ENCODE data around the gene EYA2. TPM values are rescaled to one million over a fixed set of nuclear protein-coding genes. Genes with fewer than 3 reads are reported as not detected.
A peak's percentile ranks its signal among the peaks of the same experiment; 100 is the strongest.

EYA2 gene
- total RNA-seq, 2 donors from 2014 or later = 30.0 to 31.0 TPM

DNA sequence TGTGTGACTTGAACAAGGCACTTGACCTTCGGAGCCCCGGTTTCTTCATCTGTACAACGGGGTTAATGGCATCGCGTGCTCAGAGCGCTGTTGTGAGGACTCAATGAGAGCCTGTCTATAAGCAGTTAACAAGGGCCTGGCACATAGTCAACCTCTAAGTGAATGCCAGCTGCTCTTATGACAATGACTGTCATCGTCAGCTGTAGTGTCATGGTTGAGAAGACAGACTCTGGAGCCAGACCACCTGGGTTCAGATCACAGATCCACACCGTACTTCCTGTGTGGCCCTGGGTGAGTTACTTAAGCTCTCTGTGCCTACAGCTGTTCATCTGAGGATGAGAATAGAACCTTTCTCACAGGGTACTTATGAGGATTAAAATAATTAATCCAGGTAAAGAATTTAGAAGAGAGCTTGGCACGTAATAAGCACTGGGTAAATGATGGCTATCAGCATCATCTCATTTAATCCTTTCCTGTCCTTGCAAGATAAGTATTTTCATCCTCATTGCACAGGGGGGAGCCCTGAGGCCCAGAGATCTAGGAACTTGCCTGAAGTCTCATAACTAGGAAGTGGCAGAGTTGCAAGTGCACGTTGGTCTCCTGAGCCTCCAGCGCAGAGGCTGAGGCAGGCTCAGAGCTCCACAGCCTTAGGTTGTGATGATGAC lies 105.3 kb downstream of the EYA2 start:
- intact Hi-C loops (cut with DNase I) = no loop called here
- no peak for DNase-seq (ENCODE audit: low spot score)

DNA sequence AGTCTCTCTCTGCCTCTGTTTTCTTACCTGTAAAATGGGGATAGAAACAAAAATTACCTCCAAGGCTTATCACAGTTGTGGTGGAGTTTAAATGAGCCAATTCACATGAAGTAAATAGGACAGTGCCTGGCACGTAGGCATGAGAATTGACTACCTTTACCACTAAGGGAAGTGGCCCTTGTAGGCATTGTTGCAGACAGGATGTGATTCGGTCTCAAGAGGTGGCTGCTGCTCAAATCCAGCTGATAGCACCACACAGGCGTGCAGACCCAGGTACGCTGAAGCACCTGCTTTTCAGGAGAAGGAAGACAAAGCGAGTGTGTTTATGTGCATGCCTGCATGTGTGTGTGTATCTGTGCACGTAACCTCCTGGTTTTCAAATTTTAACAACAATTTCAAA lies 108.6 kb downstream of the EYA2 start:
- no peaks in the 10 kb centered on the region for H3K36me3 ChIP-seq
- intact Hi-C loops (cut with DNase I) = no loop called here
- TF ChIP-seq, protein P1, sequence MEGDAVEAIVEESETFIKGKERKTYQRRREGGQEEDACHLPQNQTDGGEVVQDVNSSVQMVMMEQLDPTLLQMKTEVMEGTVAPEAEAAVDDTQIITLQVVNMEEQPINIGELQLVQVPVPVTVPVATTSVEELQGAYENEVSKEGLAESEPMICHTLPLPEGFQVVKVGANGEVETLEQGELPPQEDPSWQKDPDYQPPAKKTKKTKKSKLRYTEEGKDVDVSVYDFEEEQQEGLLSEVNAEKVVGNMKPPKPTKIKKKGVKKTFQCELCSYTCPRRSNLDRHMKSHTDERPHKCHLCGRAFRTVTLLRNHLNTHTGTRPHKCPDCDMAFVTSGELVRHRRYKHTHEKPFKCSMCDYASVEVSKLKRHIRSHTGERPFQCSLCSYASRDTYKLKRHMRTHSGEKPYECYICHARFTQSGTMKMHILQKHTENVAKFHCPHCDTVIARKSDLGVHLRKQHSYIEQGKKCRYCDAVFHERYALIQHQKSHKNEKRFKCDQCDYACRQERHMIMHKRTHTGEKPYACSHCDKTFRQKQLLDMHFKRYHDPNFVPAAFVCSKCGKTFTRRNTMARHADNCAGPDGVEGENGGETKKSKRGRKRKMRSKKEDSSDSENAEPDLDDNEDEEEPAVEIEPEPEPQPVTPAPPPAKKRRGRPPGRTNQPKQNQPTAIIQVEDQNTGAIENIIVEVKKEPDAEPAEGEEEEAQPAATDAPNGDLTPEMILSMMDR (IDR thresholded peaks at IDR 0.05) = no peak
- TF ChIP-seq POLR2AphosphoS5 (IDR thresholded peaks at IDR 0.05) = no peak
- TF ChIP-seq POLR2A (IDR thresholded peaks at IDR 0.05) = no peak
- H3K4me3 ChIP-seq = no peak overlapping the region
- H3K4me1 ChIP-seq (replicated peaks) = no peaks in the 10 kb centered on the region
- H3K9me3 ChIP-seq = no peaks in the 10 kb centered on the region
- no peak overlapping the region for H3K27ac ChIP-seq
- 96% methylated on average over 6 of the region's 6 CpGs for WGBS
- no peaks in the 10 kb centered on the region for H3K27me3 ChIP-seq (replicated peaks; ENCODE audit: insufficient read depth)
- DNase-seq (ENCODE audit: low spot score) = no peak

More for the DNA sequence above, 105.3 kb downstream of the EYA2 start:
- no peaks in the 10 kb centered on the region for H3K27me3 ChIP-seq (replicated peaks; ENCODE audit: insufficient read depth)
- H3K27ac ChIP-seq = no peak overlapping the region
- no peaks in the 10 kb centered on the region for H3K36me3 ChIP-seq
- H3K9me3 ChIP-seq = no peaks in the 10 kb centered on the region
- TF ChIP-seq POLR2A (IDR thresholded peaks at IDR 0.05) (no peak), POLR2AphosphoS5 (IDR thresholded peaks at IDR 0.05) (no peak)
- TF ChIP-seq, protein P1 (IDR thresholded peaks at IDR 0.05) = no peak
- WGBS = 88% methylated on average over 11 of the region's 11 CpGs
- no peaks in the 10 kb centered on the region for H3K4me1 ChIP-seq (replicated peaks)
- H3K4me3 ChIP-seq = no peak overlapping the region

DNA sequence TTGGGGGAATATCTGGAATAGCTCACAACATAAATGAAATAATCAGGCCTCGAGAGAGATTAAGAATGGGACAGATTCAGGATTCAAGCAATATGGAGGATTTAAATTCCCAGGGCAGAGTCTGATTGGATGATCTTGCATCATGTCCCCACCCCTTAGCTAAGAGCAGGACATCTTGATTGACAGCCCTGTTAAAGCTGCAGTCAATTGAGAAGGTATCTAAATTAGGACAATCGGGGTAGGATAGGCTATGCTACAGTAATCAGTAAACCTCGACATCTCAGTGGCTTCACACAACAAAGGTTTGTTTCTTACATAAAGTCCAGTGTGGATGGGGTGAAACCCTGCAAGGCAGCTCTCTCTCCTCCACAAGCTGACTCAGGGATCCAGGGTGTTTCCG lies 109.5 kb downstream of the EYA2 start:
- H3K27me3 ChIP-seq (replicated peaks; ENCODE audit: insufficient read depth) = no peaks in the 10 kb centered on the region
- H3K27ac ChIP-seq = no peak overlapping the region
- H3K4me3 ChIP-seq = no peak overlapping the region
- DNase-seq (ENCODE audit: low spot score) = no peak
- H3K4me1 ChIP-seq (replicated peaks) = peaks cover 3% of the 10 kb centered on the region
- H3K9me3 ChIP-seq = no peaks in the 10 kb centered on the region
- WGBS = 99% methylated on average over 4 of the region's 4 CpGs
- intact Hi-C loops (cut with DNase I) = no loop called here
- no peaks in the 10 kb centered on the region for H3K36me3 ChIP-seq
- TF ChIP-seq, protein P1 (IDR thresholded peaks at IDR 0.05) = no peak

DNA sequence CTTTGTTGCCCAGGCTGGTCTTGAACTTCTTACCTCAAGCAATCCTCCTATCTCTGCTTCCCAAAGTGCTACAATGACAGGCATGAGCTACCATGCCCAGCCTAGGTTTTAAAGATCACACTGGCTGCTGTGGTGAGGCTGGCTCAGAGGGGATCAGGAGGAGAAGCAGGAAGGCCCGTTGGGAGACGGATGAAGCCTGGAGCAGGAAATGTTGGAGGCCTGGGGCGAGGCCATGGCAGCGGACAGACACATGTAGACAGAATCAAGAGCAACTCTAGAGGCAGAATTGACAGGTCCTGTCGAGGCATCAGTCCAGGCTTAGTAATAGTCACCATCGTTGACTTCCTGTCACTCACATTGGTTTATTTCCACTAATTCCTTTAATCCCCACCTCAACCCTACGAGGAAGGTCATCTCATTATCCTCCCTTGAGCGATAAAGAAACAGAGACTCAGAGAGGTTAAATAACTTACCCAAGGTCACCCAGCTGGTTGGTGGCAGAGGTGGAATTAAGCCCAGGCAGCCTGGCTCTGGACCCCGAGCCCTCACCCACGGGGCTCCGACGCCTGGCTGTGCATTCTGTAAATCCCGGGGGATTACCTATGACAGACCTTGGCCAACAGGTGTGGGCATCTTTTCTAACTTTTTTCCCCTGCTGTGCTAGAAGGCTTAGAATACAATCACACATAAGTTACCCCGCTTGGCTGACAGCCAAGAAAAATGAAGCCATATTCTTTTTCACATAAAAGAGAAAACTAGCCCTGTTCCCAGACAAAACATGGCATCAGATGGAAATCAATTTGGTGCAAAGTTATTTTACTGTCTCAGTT lies 113.4 kb downstream of the EYA2 start:
- WGBS = 81% methylated on average over 14 of the region's 14 CpGs
- H3K27me3 ChIP-seq (replicated peaks; ENCODE audit: insufficient read depth) = no peaks in the 10 kb centered on the region

More for the DNA sequence above, 113.4 kb downstream of the EYA2 start:
- no peaks in the 10 kb centered on the region for H3K36me3 ChIP-seq
- H3K9me3 ChIP-seq = no peaks in the 10 kb centered on the region
- H3K4me1 ChIP-seq (replicated peaks) = peaks cover 3% of the 10 kb centered on the region
- no peak overlapping the region for H3K4me3 ChIP-seq
- peak overlapping the region in 1 of 2 donors; percentile 23 for H3K27ac ChIP-seq
- no peak for DNase-seq (ENCODE audit: low spot score)
- no peak for TF ChIP-seq POLR2AphosphoS5 (IDR thresholded peaks at IDR 0.05)
- TF ChIP-seq, protein P1 (IDR thresholded peaks at IDR 0.05) = no peak
- no peak for TF ChIP-seq POLR2A (IDR thresholded peaks at IDR 0.05)
- intact Hi-C loops (cut with DNase I) = no loop called here

Data from prostate gland (tissue), 2 donors.